HG03045 (cell line): ENCODE data around the gene RFESD.
"Not testable (repeated sequence)": the region's sequence is repeated elsewhere in the genome, so short reads cannot be mapped to it uniquely, and the experiment has no call there.

ENCODE experiments used
- ATAC-seq: cut with Tn5 transposase; IDR thresholded peaks from one replicate; pipeline ENCODE4 v1.9.1; 2021; ENCODE audit warnings: mild to moderate bottlenecking, moderate library complexity; ENCODE audit not compliant: unreplicated experiment

The RFESD gene

DNA sequence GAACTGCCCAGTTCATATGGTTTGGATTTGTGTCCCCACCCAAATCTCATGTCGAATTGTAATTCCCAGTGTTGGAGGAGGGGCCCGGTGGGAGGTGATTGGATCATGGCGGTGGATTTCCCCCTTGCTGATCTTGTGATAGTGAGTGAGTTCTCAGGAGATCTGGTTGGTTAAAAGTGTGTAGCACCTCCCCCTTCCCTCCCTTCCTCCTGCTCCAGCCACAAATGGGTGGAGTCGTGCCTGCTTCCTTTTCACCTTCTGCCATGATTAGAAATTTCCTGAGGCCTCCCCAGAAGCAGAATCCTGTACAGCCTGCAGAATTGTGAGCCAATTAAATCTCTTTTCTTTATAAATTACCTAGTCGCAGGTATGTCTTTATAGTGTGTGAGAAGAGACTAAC, 59.6 kb downstream of the RFESD start:
- ATAC-seq = not testable (repeated sequence)

DNA sequence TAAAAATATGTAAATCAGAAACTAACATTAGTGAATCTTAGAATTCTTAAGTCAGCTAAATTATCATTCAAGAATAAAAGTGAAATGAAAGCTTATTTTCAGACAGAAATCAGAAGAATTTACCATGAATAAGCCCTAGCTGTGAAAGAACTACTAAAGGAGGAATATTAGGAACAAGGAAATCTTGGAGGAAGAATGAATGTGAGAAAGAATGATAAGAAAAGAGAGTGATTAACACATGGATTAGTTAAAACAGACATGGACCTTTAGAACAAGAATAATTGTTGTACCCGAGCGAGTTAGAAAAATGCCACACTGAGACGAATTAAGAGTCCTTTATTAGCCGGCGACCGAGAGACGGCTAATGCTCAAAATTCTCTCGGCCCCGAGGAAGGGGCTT, 60.5 kb downstream of the RFESD start:
- no peak for ATAC-seq
